HUES64 (cell line): Measurements from ENCODE around the gene ADGRL1.

ENCODE experiments used
- H3K27ac ChIP-seq: 2 replicates; pipeline ENCODE4 v1.7.0; 2013; ENCODE audit warnings: low read depth, low read length, inconsistent platforms
- H3K27me3 ChIP-seq: 2 replicates; pipeline ENCODE4 v1.6.1; 2013; ENCODE audit warnings: mild to moderate bottlenecking, low read length; ENCODE audit not compliant: insufficient read depth
- H3K36me3 ChIP-seq: 2 replicates; pipeline ENCODE4 v1.6.1; 2013; ENCODE audit warnings: mild to moderate bottlenecking, low read length; ENCODE audit not compliant: insufficient read depth
- H3K4me1 ChIP-seq: 2 replicates; pipeline ENCODE4 v1.6.1; 2013; ENCODE audit warnings: mild to moderate bottlenecking, low read length, moderate library complexity; ENCODE audit not compliant: insufficient read depth
- H3K4me3 ChIP-seq: 2 replicates; pipeline ENCODE4 v1.5.1; 2013; ENCODE audit warnings: mild to moderate bottlenecking, low read length, moderate library complexity
- H3K9ac ChIP-seq: 2 replicates; pipeline ENCODE4 v1.6.1; 2013; ENCODE audit warnings: mild to moderate bottlenecking, low read depth, low read length
- H3K9me3 ChIP-seq: 2 replicates; pipeline ENCODE4 v1.6.1; 2013; ENCODE audit warnings: low read depth, low read length; ENCODE audit not compliant: insufficient read depth
- WGBS: fragments of 150-250, 120-280 bp; methylation state at CpG from one replicate; pipeline ENCODE4 v1.1.7; 2013; ENCODE audit warnings: missing lambda C conversion rate; 5-methylcytosine and 5-hydroxymethylcytosine counted together

ADGRL1 gene

DNA sequence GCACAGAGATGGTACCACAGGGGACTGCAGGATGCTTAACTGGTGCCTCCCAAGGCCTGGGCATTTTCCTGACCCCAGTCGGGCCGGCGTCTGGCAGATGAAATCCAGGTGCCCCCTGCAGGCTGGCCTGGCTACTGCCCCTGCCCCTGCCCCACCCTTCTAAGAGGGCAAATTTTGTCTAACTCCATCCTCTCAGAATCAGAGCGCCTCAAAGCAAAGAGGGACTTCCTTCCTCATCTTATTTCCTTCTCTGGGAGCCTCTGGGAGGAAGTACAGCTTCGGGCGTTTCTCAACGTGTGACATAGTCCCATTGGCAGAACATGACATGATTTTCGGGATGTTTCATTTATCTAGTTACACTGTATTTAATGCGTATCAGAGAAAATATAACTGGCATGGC is 91.1 kb downstream of the ADGRL1 start:
- H3K9me3 ChIP-seq, result no peaks in the 10 kb centered on the region
- H3K36me3 ChIP-seq, result peaks cover 3% of the 10 kb centered on the region; the same call in 1 of the 2 replicates
- peaks cover 26% of the 10 kb centered on the region for H3K4me1 ChIP-seq
- H3K9ac ChIP-seq, result no peak overlapping the region
- WGBS, result 74% methylated on average over 8 of the region's 9 CpGs
- H3K4me3 ChIP-seq, result no peak overlapping the region
- H3K27me3 ChIP-seq, result no peaks in the 10 kb centered on the region
- H3K27ac ChIP-seq, result no peak overlapping the region

DNA sequence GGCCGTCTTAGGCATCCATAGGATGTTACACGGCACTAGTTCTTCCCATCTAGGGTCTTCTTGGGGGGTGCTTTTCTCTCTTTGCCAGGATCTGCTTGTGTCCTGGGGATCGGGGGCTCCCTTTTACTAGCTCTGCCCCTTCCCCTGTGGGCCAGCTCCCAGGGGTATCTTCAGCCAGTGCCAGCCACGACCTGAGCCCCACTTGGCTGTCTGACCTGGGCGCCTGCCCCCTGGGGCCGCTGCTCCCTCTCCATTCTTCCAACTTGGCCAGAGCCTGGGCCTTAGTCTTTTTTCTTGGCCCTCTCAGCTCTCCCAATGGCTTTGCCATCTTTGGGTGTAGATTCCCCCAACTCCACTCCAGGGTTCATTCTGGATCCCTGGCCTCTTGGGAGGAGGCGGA is 91.5 kb downstream of the ADGRL1 start:
- no peak overlapping the region for H3K9ac ChIP-seq
- peaks cover 26% of the 10 kb centered on the region for H3K4me1 ChIP-seq
- no peaks in the 10 kb centered on the region for H3K27me3 ChIP-seq
- H3K4me3 ChIP-seq, result no peak overlapping the region
- no peak overlapping the region for H3K27ac ChIP-seq
- 90% methylated on average over 7 of the region's 7 CpGs for WGBS
- no peaks in the 10 kb centered on the region for H3K36me3 ChIP-seq
- H3K9me3 ChIP-seq, result no peaks in the 10 kb centered on the region

GRCh38 chr19:14113762-14114414 is 92.1 kb downstream of the ADGRL1 start:
- H3K4me1 ChIP-seq, result peaks cover 26% of the 10 kb centered on the region
- H3K27ac ChIP-seq, result no peak overlapping the region; the same call in 1 of the 2 replicates
- WGBS, result 92% methylated on average over 18 of the region's 18 CpGs
- H3K9ac ChIP-seq, result no peak overlapping the region
- no peaks in the 10 kb centered on the region for H3K36me3 ChIP-seq
- H3K4me3 ChIP-seq, result no peak overlapping the region
- no peaks in the 10 kb centered on the region for H3K27me3 ChIP-seq
- no peaks in the 10 kb centered on the region for H3K9me3 ChIP-seq

DNA sequence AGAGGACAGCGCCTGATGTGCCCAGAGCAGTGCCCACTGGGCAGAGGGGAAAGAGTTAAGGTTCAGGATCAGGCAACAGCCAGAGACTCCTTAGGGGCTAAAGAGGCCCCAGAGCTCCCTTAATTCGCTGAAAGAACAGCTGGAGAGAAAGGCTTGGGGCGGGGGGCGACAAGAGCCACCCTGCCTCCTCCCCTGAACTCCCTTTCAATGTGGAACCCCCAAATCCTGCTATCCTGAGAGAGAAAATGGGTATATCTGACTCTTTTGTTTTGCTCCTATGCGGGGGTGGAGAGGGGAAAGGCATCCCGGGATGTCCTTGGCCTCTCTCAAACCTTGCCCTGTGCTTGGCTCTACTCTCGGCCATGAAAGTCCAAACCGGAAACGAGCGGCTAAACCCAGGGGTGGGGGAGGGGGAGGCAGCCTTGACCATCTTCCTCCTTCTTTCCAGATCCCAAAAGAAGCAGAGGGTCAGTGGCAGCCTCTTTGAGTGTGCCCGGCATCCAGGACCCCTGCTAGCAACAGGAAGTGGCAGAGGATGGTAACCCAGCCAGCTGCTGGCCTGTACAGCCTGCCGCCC is 93.1 kb downstream of the ADGRL1 start:
- H3K9ac ChIP-seq, result no peak overlapping the region
- WGBS, result 49% methylated on average over 12 of the region's 12 CpGs
- H3K27ac ChIP-seq, result peak overlapping the region; percentile 53
- H3K4me1 ChIP-seq, result peaks cover 23% of the 10 kb centered on the region
- H3K36me3 ChIP-seq, result no peaks in the 10 kb centered on the region
- no peaks in the 10 kb centered on the region for H3K27me3 ChIP-seq
- H3K4me3 ChIP-seq, result no peak overlapping the region
- no peaks in the 10 kb centered on the region for H3K9me3 ChIP-seq

GRCh38 chr19:14112051-14112808 is 93.7 kb downstream of the ADGRL1 start:
- 73% methylated on average over 12 of the region's 12 CpGs for WGBS
- H3K9me3 ChIP-seq, result no peaks in the 10 kb centered on the region
- peaks cover 23% of the 10 kb centered on the region for H3K4me1 ChIP-seq
- no peak overlapping the region for H3K4me3 ChIP-seq
- H3K36me3 ChIP-seq, result no peaks in the 10 kb centered on the region
- H3K27me3 ChIP-seq, result no peaks in the 10 kb centered on the region
- H3K9ac ChIP-seq, result no peak overlapping the region
- H3K27ac ChIP-seq, result peak overlapping the region; percentile 53

GRCh38 chr19:14111486-14111885 is 94.5 kb downstream of the ADGRL1 start:
- Histone ChIP-seq H3K9ac (no peak overlapping the region), H3K27ac (no peak overlapping the region; the same call in 1 of the 2 replicates), H3K36me3 (no peaks in the 10 kb centered on the region), H3K9me3 (no peaks in the 10 kb centered on the region), H3K27me3 (no peaks in the 10 kb centered on the region), H3K4me3 (no peak overlapping the region), H3K4me1 (peaks cover 20% of the 10 kb centered on the region)
- 100% methylated on average over 1 of the region's 1 CpG for WGBS

DNA sequence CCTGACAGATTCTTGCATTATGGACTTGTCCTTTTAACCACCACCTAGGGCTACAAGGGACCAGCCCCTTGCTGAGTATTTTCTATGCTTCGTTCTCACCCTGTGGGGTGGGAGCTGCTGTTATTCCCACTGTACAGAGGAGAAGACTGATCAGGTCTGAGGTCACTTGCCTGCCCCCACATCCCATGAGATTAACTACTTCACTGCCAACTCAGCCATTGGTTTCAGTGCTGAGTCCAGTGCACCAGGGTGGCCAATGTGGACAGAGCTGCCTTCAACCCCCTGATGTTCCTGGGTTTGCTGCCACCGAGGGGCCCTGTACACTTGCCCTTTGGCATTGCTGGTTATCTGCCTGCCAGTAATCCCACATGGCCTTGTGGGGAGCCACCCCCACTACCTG is 95.3 kb downstream of the ADGRL1 start:
- Histone ChIP-seq H3K4me3 (no peak overlapping the region), H3K9me3 (no peaks in the 10 kb centered on the region), H3K4me1 (peaks cover 19% of the 10 kb centered on the region), H3K9ac (no peak overlapping the region), H3K27ac (no peak overlapping the region), H3K27me3 (no peaks in the 10 kb centered on the region), H3K36me3 (no peaks in the 10 kb centered on the region)
- 97% methylated on average over 2 of the region's 2 CpGs for WGBS

DNA sequence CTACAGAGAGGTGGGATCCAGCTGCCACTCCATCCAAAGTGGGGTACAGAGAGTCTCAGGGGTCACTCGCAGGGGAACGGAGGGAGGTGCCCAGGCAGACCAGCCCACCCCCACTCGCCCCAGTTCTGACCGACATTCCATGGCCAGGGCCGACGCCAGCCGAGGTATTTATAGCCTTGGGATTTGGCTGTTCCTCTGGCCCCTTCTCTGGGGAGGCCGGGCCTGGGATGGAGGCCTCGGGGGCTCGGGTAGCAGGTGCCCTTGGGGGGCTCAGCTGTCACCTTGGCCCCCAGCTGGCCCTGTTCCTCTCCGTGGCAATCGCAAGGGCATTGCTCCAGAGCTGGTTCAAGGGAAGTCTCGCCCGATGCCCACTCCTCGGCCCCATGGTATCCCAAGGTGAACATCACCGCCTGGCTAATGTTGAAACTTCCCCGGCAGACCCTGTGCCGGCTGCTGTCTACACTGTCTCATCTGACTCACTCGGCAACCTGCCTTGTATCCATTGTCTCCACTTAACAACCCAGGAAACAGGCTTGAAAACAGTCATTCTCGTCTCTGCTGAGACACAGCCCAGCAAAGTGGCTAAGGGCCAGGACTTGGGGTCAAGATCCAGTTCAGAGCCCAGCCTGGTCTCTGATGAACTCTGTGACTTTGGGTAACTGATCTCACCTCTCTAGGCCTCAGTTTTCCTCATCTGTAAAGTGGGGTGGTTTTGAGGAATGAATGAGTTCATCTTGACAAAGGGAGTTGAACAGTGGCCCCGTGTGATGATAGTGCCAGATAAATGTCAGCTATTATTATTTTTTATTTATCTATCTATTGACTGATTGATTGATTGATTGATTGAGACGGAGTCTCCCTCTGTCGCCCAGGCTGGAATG is 98.1 kb downstream of the ADGRL1 start:
- H3K4me1 ChIP-seq, result peaks cover 11% of the 10 kb centered on the region
- no peaks in the 10 kb centered on the region for H3K9me3 ChIP-seq
- H3K9ac ChIP-seq, result no peak overlapping the region
- WGBS, result 91% methylated on average over 23 of the region's 23 CpGs
- H3K4me3 ChIP-seq, result no peak overlapping the region
- no peak overlapping the region for H3K27ac ChIP-seq
- H3K36me3 ChIP-seq, result peaks cover 7% of the 10 kb centered on the region; the same call in 1 of the 2 replicates
- no peaks in the 10 kb centered on the region for H3K27me3 ChIP-seq

- WGBS, result 94% methylated on average over 16 of the region's 16 CpGs
- Histone ChIP-seq H3K27me3 (no peaks in the 10 kb centered on the region), H3K9me3 (no peaks in the 10 kb centered on the region), H3K27ac (no peak overlapping the region), H3K9ac (no peak overlapping the region), H3K4me3 (no peak overlapping the region), H3K36me3 (peaks cover 11% of the 10 kb centered on the region; the same call in 1 of the 2 replicates), H3K4me1 (peaks cover 3% of the 10 kb centered on the region; the same call in 1 of the 2 replicates)
These were observed 99.1 kb downstream of the ADGRL1 start for GRCh38 chr19:14106840-14107239.

GRCh38 chr19:14105680-14106079 is 100.3 kb downstream of the ADGRL1 start:
- Histone ChIP-seq H3K27me3 (no peaks in the 10 kb centered on the region), H3K36me3 (peaks cover 12% of the 10 kb centered on the region; the same call in 1 of the 2 replicates), H3K27ac (no peak overlapping the region), H3K4me1 (no peaks in the 10 kb centered on the region), H3K9me3 (no peaks in the 10 kb centered on the region), H3K4me3 (no peak overlapping the region), H3K9ac (no peak overlapping the region)
- WGBS, result 92% methylated on average over 8 of the region's 8 CpGs
